SK-N-SH treated with all-trans-retinoic acid at 6 μM for 48 hours (cell line): ENCODE results near the gene PARP8.

Source experiments
- ATAC-seq: fragments of 200-7000 bp; cut with Tn5 transposase; 3 replicates; pipeline ENCODE4 v1.9.1; 2020; ENCODE audit warnings: mild to moderate bottlenecking, moderate library complexity
- ARNTL ChIP-seq: fragments of 450-650 bp; formaldehyde crosslinking; IDR thresholded peaks from 2 replicates; pipeline ENCODE4 v1.5.0; 2020; ENCODE audit warnings: low read depth, mild to moderate bottlenecking, moderate library complexity, borderline replicate concordance
- BACH2 ChIP-seq: fragments of 250-450 bp; sonication (Bioruptor Pico); IDR thresholded peaks from 2 replicates; pipeline ENCODE4 v1.9.0; 2021; ENCODE audit warnings: mild to moderate bottlenecking, borderline replicate concordance
- CSDC2 ChIP-seq: fragments of 250-450 bp; sonication (Bioruptor Pico); IDR thresholded peaks from 2 replicates; pipeline ENCODE4 v1.5.0; 2020; ENCODE audit warnings: mild to moderate bottlenecking, moderate library complexity
- ESRRG ChIP-seq: fragments of 250-450 bp; sonication (Bioruptor Pico); IDR thresholded peaks from 2 replicates; pipeline ENCODE4 v1.6.1; 2021; ENCODE audit warnings: mild to moderate bottlenecking
- GLIS3 ChIP-seq: fragments of 250-450 bp; sonication (Bioruptor Pico); IDR thresholded peaks from 2 replicates; pipeline ENCODE4 v1.5.0; 2020; ENCODE audit warnings: mild to moderate bottlenecking, moderate library complexity
- ISL1 ChIP-seq: fragments of 250-450 bp; sonication (Bioruptor Pico); IDR thresholded peaks from 2 replicates; pipeline ENCODE4 v2.1.2; 2022; ENCODE audit warnings: mild to moderate bottlenecking, moderate library complexity
- OSR1 ChIP-seq: fragments of 250-450 bp; sonication (Bioruptor Pico); IDR thresholded peaks from 2 replicates; pipeline ENCODE4 v1.8.0; 2022; ENCODE audit warnings: moderate library complexity, mild to moderate bottlenecking, inconsistent platforms
- PPARA ChIP-seq: fragments of 250-450 bp; sonication (Bioruptor Pico); IDR thresholded peaks from 2 replicates; pipeline ENCODE4 v1.5.0; 2020; ENCODE audit warnings: mild to moderate bottlenecking, borderline replicate concordance
- RARB ChIP-seq: fragments of 250-450 bp; sonication (Bioruptor Pico); IDR thresholded peaks from 2 replicates; pipeline ENCODE4 v1.8.0; 2021; ENCODE audit warnings: mild to moderate bottlenecking, moderate library complexity
- SNAI2 ChIP-seq: fragments of 250-450 bp; sonication (Bioruptor Pico); IDR thresholded peaks from 2 replicates; pipeline ENCODE4 v1.5.0; 2020; ENCODE audit warnings: mild to moderate bottlenecking, moderate library complexity
- TOX ChIP-seq: fragments of 250-450 bp; sonication (Bioruptor Pico); IDR thresholded peaks from 2 replicates; pipeline ENCODE4 v1.8.0; 2021; ENCODE audit warnings: mild to moderate bottlenecking, moderate library complexity, borderline replicate concordance
- ZFP3 ChIP-seq: fragments of 250-450 bp; sonication (Bioruptor Pico); IDR thresholded peaks from 2 replicates; pipeline ENCODE4 v1.5.0; 2020; ENCODE audit warnings: mild to moderate bottlenecking, moderate library complexity
- ZFP30 ChIP-seq: fragments of 450-650 bp; formaldehyde crosslinking; IDR thresholded peaks from 2 replicates; pipeline ENCODE4 v1.5.0; 2022; ENCODE audit warnings: mild to moderate bottlenecking, moderate library complexity
- ZNF565 ChIP-seq: fragments of 450-650 bp; formaldehyde crosslinking; conservative IDR thresholded peaks from 2 replicates; pipeline ENCODE4 v1.5.0; 2020; ENCODE audit warnings: low read depth, mild to moderate bottlenecking, moderate library complexity
- ZNF70 ChIP-seq: fragments of 450-650 bp; formaldehyde crosslinking; IDR thresholded peaks from 2 replicates; pipeline ENCODE4 v1.5.0; 2020; ENCODE audit warnings: mild to moderate bottlenecking, moderate library complexity
- ZNF8 ChIP-seq: fragments of 450-650 bp; formaldehyde crosslinking; IDR thresholded peaks from 2 replicates; pipeline ENCODE4 v1.5.0; 2020; ENCODE audit warnings: mild to moderate bottlenecking, moderate library complexity
- TF ChIP-seq, protein P1 (sequence below): fragments of 250-450 bp; sonication (Bioruptor Pico); IDR thresholded peaks from 2 replicates; pipeline ENCODE4 v1.8.0; 2020; ENCODE audit warnings: mild to moderate bottlenecking, moderate library complexity, borderline replicate concordance
- TF ChIP-seq, protein P2 (sequence below): fragments of 250-450 bp; sonication (Bioruptor Pico); IDR thresholded peaks from 2 replicates; pipeline ENCODE4 v1.5.1; 2021; ENCODE audit warnings: mild to moderate bottlenecking, moderate library complexity
- TF ChIP-seq, protein P3 (sequence below): fragments of 250-450 bp; sonication (Bioruptor Pico); IDR thresholded peaks from 2 replicates; pipeline ENCODE4 v1.5.1; 2020; ENCODE audit warnings: low read depth, mild to moderate bottlenecking, moderate library complexity
- TF ChIP-seq, protein P4 (sequence below): fragments of 250-450 bp; sonication (Bioruptor Pico); IDR thresholded peaks from 2 replicates; pipeline ENCODE4 v1.8.0; 2021; ENCODE audit warnings: low read depth, mild to moderate bottlenecking, moderate library complexity, borderline replicate concordance
- TF ChIP-seq, protein P5 (sequence below): fragments of 250-450 bp; sonication (Bioruptor Pico); IDR thresholded peaks from 2 replicates; pipeline ENCODE4 v1.5.0; 2020; ENCODE audit warnings: mild to moderate bottlenecking, moderate library complexity

Gene PARP8

DNA sequence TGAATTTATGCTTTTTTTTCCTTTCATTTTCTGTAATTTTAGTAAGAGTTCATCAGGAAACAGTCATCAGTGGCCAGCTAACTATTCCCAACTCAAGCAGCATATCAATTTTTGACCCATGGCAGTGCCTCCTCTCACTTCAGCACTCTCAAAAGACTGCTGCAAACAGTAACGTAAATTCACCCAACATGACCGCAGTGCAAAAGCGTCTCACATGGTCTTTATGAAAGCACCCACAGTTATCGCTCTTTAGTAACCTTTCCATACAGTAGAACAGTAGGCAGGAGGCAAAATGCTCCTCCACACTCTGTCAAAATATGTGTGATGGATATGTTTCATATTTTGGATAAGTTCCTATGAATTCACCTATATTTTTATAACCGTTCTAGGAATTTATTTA lies 48.6 kb downstream of the PARP8 start:
- TF ChIP-seq ISL1 = no peak
- TF ChIP-seq ZNF565 = no peak
- TF ChIP-seq ARNTL (CRISPR knock-in tag) = no peak
- no peak for TF ChIP-seq PPARA
- no peak for TF ChIP-seq RARB (CRISPR knock-in tag)
- no peak for TF ChIP-seq ZNF70 (CRISPR knock-in tag)
- TF ChIP-seq, protein P1, sequence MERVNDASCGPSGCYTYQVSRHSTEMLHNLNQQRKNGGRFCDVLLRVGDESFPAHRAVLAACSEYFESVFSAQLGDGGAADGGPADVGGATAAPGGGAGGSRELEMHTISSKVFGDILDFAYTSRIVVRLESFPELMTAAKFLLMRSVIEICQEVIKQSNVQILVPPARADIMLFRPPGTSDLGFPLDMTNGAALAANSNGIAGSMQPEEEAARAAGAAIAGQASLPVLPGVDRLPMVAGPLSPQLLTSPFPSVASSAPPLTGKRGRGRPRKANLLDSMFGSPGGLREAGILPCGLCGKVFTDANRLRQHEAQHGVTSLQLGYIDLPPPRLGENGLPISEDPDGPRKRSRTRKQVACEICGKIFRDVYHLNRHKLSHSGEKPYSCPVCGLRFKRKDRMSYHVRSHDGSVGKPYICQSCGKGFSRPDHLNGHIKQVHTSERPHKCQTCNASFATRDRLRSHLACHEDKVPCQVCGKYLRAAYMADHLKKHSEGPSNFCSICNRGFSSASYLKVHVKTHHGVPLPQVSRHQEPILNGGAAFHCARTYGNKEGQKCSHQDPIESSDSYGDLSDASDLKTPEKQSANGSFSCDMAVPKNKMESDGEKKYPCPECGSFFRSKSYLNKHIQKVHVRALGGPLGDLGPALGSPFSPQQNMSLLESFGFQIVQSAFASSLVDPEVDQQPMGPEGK (CRISPR knock-in tag) = no peak
- TF ChIP-seq ZNF8 (CRISPR knock-in tag) = no peak
- TF ChIP-seq BACH2 (CRISPR knock-in tag) = no peak
- TF ChIP-seq, protein P2, sequence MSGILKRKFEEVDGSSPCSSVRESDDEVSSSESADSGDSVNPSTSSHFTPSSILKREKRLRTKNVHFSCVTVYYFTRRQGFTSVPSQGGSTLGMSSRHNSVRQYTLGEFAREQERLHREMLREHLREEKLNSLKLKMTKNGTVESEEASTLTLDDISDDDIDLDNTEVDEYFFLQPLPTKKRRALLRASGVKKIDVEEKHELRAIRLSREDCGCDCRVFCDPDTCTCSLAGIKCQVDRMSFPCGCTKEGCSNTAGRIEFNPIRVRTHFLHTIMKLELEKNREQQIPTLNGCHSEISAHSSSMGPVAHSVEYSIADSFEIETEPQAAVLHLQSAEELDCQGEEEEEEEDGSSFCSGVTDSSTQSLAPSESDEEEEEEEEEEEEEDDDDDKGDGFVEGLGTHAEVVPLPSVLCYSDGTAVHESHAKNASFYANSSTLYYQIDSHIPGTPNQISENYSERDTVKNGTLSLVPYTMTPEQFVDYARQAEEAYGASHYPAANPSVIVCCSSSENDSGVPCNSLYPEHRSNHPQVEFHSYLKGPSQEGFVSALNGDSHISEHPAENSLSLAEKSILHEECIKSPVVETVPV = no peak
- TF ChIP-seq, protein P3, sequence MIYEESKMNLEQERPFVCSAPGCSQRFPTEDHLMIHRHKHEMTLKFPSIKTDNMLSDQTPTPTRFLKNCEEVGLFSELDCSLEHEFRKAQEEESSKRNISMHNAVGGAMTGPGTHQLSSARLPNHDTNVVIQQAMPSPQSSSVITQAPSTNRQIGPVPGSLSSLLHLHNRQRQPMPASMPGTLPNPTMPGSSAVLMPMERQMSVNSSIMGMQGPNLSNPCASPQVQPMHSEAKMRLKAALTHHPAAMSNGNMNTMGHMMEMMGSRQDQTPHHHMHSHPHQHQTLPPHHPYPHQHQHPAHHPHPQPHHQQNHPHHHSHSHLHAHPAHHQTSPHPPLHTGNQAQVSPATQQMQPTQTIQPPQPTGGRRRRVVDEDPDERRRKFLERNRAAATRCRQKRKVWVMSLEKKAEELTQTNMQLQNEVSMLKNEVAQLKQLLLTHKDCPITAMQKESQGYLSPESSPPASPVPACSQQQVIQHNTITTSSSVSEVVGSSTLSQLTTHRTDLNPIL (CRISPR knock-in tag) = no peak
- TF ChIP-seq, protein P4, sequence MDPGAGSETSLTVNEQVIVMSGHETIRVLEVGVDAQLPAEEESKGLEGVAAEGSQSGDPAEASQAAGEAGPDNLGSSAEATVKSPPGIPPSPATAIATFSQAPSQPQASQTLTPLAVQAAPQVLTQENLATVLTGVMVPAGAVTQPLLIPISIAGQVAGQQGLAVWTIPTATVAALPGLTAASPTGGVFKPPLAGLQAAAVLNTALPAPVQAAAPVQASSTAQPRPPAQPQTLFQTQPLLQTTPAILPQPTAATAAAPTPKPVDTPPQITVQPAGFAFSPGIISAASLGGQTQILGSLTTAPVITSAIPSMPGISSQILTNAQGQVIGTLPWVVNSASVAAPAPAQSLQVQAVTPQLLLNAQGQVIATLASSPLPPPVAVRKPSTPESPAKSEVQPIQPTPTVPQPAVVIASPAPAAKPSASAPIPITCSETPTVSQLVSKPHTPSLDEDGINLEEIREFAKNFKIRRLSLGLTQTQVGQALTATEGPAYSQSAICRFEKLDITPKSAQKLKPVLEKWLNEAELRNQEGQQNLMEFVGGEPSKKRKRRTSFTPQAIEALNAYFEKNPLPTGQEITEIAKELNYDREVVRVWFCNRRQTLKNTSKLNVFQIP (CRISPR knock-in tag) = no peak
- no peak for TF ChIP-seq OSR1 (CRISPR knock-in tag)
- no peak for TF ChIP-seq GLIS3
- no peak for TF ChIP-seq ZFP3 (CRISPR knock-in tag)
- no peak for TF ChIP-seq ESRRG (CRISPR knock-in tag)
- no peak for TF ChIP-seq CSDC2 (CRISPR knock-in tag)
- TF ChIP-seq, all 23 proteins: peak for 0
- ATAC-seq = no peak

DNA sequence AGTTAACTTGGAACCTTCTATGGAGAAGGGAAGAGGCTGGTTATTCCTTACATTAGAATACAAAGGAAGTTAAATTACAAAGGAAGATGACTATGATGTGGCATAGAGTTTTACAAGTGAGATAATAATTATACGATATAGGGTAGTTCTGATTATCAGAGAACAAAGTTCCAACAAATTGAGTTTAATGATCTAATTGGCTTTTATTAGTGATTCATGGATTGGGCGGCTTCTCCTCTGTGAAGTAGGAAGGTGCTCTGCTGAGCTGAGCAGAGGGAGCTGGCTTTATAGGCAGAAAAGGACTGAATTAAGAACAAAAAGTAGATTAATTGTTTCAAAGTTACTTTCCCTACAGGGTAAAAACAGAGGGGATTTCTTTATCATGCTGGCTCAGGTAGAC lies 49.7 kb downstream of the PARP8 start:
- TF ChIP-seq ZNF565 = no peak
- TF ChIP-seq, protein P3 (CRISPR knock-in tag) = no peak
- no peak for TF ChIP-seq ZNF70 (CRISPR knock-in tag)
- no peak for TF ChIP-seq TOX (CRISPR knock-in tag)
- TF ChIP-seq, protein P4 (CRISPR knock-in tag) = no peak
- TF ChIP-seq ESRRG (CRISPR knock-in tag) = no peak
- no peak for TF ChIP-seq OSR1 (CRISPR knock-in tag)
- TF ChIP-seq, protein P5, sequence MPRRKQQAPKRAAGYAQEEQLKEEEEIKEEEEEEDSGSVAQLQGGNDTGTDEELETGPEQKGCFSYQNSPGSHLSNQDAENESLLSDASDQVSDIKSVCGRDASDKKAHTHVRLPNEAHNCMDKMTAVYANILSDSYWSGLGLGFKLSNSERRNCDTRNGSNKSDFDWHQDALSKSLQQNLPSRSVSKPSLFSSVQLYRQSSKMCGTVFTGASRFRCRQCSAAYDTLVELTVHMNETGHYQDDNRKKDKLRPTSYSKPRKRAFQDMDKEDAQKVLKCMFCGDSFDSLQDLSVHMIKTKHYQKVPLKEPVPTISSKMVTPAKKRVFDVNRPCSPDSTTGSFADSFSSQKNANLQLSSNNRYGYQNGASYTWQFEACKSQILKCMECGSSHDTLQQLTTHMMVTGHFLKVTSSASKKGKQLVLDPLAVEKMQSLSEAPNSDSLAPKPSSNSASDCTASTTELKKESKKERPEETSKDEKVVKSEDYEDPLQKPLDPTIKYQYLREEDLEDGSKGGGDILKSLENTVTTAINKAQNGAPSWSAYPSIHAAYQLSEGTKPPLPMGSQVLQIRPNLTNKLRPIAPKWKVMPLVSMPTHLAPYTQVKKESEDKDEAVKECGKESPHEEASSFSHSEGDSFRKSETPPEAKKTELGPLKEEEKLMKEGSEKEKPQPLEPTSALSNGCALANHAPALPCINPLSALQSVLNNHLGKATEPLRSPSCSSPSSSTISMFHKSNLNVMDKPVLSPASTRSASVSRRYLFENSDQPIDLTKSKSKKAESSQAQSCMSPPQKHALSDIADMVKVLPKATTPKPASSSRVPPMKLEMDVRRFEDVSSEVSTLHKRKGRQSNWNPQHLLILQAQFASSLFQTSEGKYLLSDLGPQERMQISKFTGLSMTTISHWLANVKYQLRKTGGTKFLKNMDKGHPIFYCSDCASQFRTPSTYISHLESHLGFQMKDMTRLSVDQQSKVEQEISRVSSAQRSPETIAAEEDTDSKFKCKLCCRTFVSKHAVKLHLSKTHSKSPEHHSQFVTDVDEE (CRISPR knock-in tag) = no peak
- TF ChIP-seq BACH2 (CRISPR knock-in tag) = no peak
- TF ChIP-seq GLIS3 = no peak
- TF ChIP-seq ZFP3 (CRISPR knock-in tag) = no peak
- TF ChIP-seq RARB (CRISPR knock-in tag) = no peak
- no peak for TF ChIP-seq SNAI2 (CRISPR knock-in tag)
- TF ChIP-seq ZFP30 (CRISPR knock-in tag) = no peak
- TF ChIP-seq ISL1 = no peak
- ATAC-seq = no peak
